Liver (tissue), 9 donors: Measurements from ENCODE around the gene CHAF1B. TPM values are rescaled to one million over a fixed set of nuclear protein-coding genes. Genes with fewer than 3 reads are reported as not detected.

Experiments
- DNase-seq: peaks from one replicate; pipeline ENCODE4 v3.0.0-alpha.2; 2017; ENCODE audit warnings: low spot score
- H3K27ac ChIP-seq, 2 donors: one replicate each; pipeline ENCODE4 v1.7.0; 2013; ENCODE audit warnings: inconsistent platforms in 2 of 2, low read length in 2 of 2, control low read depth in 1 of 2, low read depth in 1 of 2, mild to moderate bottlenecking in 1 of 2
- H3K27me3 ChIP-seq, 4 donors: one replicate each; pipeline versions ENCODE4 v1.6.1 to v1.7.0; 2013; ENCODE audit warnings: low read length in 3 of 4, inconsistent platforms in 1 of 4, mild to moderate bottlenecking in 1 of 4, moderate library complexity in 1 of 4; ENCODE audit not compliant: control insufficient read depth in 4 of 4, insufficient read depth in 4 of 4
- H3K36me3 ChIP-seq, 4 donors: one replicate each; pipeline versions ENCODE4 v1.6.1 to v1.7.0; 2013; ENCODE audit warnings: low read length in 3 of 4, mild to moderate bottlenecking in 3 of 4, low read depth in 1 of 4, moderate library complexity in 1 of 4; ENCODE audit not compliant: control insufficient read depth in 4 of 4, insufficient read depth in 3 of 4
- H3K4me1 ChIP-seq, 4 donors: one replicate each; pipeline versions ENCODE4 v1.6.1 to v1.7.0; 2013; ENCODE audit warnings: low read length in 3 of 4, mild to moderate bottlenecking in 3 of 4, moderate library complexity in 1 of 4; ENCODE audit not compliant: control insufficient read depth in 4 of 4, insufficient read depth in 4 of 4
- H3K4me3 ChIP-seq, 3 donors: one replicate each; pipeline versions ENCODE4 v1.6.1 to v1.7.0; 2013; ENCODE audit warnings: low read length in 3 of 3, control low read depth in 1 of 3, low read depth in 1 of 3, mild to moderate bottlenecking in 1 of 3
- H3K9ac ChIP-seq, 2 donors: one replicate each; pipeline ENCODE4 v1.7.0; 2013; ENCODE audit warnings: low read length in 2 of 2, mild to moderate bottlenecking in 2 of 2, moderate library complexity in 2 of 2, control low read depth in 1 of 2, low read depth in 1 of 2
- H3K9me3 ChIP-seq, 4 donors: one replicate each; pipeline versions ENCODE4 v1.6.1 to v1.7.0; 2013; ENCODE audit warnings: low read length in 3 of 4; ENCODE audit not compliant: control insufficient read depth in 4 of 4
- EGR1 ChIP-seq, 2 donors: IDR thresholded peaks; 2 replicates each; pipeline ENCODE4 v1.6.1; 2016 to 2018; ENCODE audit warnings: antibody characterized with exemption in 2 of 2, low read depth in 2 of 2
- GABPA ChIP-seq, 2 donors: IDR thresholded peaks in 1 of 2; conservative IDR thresholded peaks in 1 of 2; 2 replicates each; pipeline ENCODE4 v1.6.1; 2016; ENCODE audit warnings: antibody characterized with exemption in 2 of 2, mild to moderate bottlenecking in 1 of 2, moderate library complexity in 1 of 2
- HNF4A ChIP-seq, 2 donors: conservative IDR thresholded peaks; 2 replicates each; pipeline ENCODE4 v1.6.1; 2016; ENCODE audit warnings: antibody characterized with exemption in 2 of 2, mild to moderate bottlenecking in 2 of 2
- HNF4G ChIP-seq: IDR thresholded peaks from 2 replicates; pipeline ENCODE4 v1.6.1; 2016; ENCODE audit warnings: antibody characterized with exemption
- JUND ChIP-seq, 2 donors: IDR thresholded peaks; 2 replicates each; pipeline ENCODE4 v1.6.1; 2016; ENCODE audit warnings: antibody characterized with exemption in 2 of 2
- NR2F2 ChIP-seq: IDR thresholded peaks from 2 replicates; pipeline ENCODE4 v1.6.1; 2016; ENCODE audit warnings: antibody characterized with exemption
- RAD21 ChIP-seq, 2 donors: IDR thresholded peaks; 2 replicates each; pipeline ENCODE4 v1.6.1; 2016; ENCODE audit warnings: antibody characterized with exemption in 2 of 2, mild to moderate bottlenecking in 2 of 2
- RXRA ChIP-seq, 2 donors: IDR thresholded peaks; 2 replicates each; pipeline ENCODE4 v1.6.1; 2017 to 2018; ENCODE audit warnings: antibody characterized with exemption in 2 of 2, mild to moderate bottlenecking in 1 of 2
- SP1 ChIP-seq: IDR thresholded peaks from 2 replicates; pipeline ENCODE4 v1.6.1; 2018; ENCODE audit warnings: antibody characterized with exemption, mild to moderate bottlenecking
- TAF1 ChIP-seq: conservative IDR thresholded peaks from 2 replicates; pipeline ENCODE4 v1.6.1; 2016; ENCODE audit warnings: antibody characterized with exemption, mild to moderate bottlenecking
- YY1 ChIP-seq: IDR thresholded peaks from 2 replicates; pipeline ENCODE4 v1.6.1; 2016; ENCODE audit warnings: antibody characterized with exemption, mild to moderate bottlenecking
- WGBS: extraction: QIAGEN DNeasy Blood & Tissue Kit; methylation state at CpG from one replicate; pipeline ENCODE4 v1.1.7; 2013; 5-methylcytosine and 5-hydroxymethylcytosine counted together
- polyA plus RNA-seq, 2 donors: library from polyadenylated mRNA; stranded (reverse) in 1 of 2; unstranded in 1 of 2; fragments of 200-250 nt in 1 of 2; fragments of >200 nt in 1 of 2; fragmentation: Nextera tagmentation in 1 of 2; extraction: Ambion mirVana in 1 of 2; gene quantifications; one replicate each; pipeline versions ENCODE4 v1.2.1 to v1.2.3, GENCODE V29; 2013 to 2015
- total RNA-seq, 2 donors: library from RNA; depleted of rRNA; stranded (reverse); fragments of >200 nt; gene quantifications; one replicate each; pipeline ENCODE4 v1.2.3, GENCODE V29; 2014
- TF ChIP-seq, protein P1 (sequence below): IDR thresholded peaks from 2 replicates; pipeline ENCODE4 v1.6.1; 2016; ENCODE audit warnings: antibody characterized with exemption, mild to moderate bottlenecking
- TF ChIP-seq, protein P2 (sequence below): IDR thresholded peaks from 2 replicates; pipeline ENCODE4 v1.6.1; 2016; ENCODE audit warnings: antibody characterized with exemption
- TF ChIP-seq, protein P3 (sequence below): IDR thresholded peaks from 2 replicates; pipeline ENCODE4 v1.6.1; 2016; ENCODE audit warnings: antibody characterized with exemption
- TF ChIP-seq, protein P4 (sequence below): IDR thresholded peaks from 2 replicates; pipeline ENCODE4 v1.6.1; 2016; ENCODE audit warnings: antibody characterized with exemption
- donor health status: healthy.
- donor health status: healthy.
- donor health status: healthy.
- donor health status: healthy.
- donor health status: healthy.

The CHAF1B gene
- total and polyA plus RNA-seq, 4 donors, result 0.33 to 2.7 (median 0.49) TPM

DNA sequence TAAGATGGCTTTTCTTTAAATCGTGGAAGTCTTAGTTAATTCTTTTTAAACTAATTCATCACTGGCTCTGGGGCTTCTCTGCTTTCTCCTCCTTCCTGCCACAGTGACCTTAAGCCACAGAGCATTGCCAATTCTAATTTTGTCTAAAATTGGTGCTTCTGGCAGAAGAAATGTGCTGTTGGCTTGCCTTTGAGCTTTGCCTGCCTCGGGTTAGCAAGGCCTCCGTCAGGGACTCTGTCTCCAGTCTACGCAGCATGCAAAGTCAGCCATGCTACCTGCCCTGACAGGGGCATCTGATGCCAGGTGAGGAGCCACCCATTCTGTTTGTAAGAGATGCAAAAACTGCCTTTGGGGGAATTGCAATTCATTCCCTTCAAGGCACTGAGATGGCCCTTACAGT lies 69.5 kb downstream of the CHAF1B start:
- peaks cover 0 to 4% (median 0%) of the 10 kb centered on the region in 4 donors for H3K4me1 ChIP-seq
- no peak for TF ChIP-seq YY1
- no peak for TF ChIP-seq HNF4A (conservative IDR thresholded peaks at IDR 0.05)
- no peak for TF ChIP-seq HNF4G
- TF ChIP-seq, protein P1, sequence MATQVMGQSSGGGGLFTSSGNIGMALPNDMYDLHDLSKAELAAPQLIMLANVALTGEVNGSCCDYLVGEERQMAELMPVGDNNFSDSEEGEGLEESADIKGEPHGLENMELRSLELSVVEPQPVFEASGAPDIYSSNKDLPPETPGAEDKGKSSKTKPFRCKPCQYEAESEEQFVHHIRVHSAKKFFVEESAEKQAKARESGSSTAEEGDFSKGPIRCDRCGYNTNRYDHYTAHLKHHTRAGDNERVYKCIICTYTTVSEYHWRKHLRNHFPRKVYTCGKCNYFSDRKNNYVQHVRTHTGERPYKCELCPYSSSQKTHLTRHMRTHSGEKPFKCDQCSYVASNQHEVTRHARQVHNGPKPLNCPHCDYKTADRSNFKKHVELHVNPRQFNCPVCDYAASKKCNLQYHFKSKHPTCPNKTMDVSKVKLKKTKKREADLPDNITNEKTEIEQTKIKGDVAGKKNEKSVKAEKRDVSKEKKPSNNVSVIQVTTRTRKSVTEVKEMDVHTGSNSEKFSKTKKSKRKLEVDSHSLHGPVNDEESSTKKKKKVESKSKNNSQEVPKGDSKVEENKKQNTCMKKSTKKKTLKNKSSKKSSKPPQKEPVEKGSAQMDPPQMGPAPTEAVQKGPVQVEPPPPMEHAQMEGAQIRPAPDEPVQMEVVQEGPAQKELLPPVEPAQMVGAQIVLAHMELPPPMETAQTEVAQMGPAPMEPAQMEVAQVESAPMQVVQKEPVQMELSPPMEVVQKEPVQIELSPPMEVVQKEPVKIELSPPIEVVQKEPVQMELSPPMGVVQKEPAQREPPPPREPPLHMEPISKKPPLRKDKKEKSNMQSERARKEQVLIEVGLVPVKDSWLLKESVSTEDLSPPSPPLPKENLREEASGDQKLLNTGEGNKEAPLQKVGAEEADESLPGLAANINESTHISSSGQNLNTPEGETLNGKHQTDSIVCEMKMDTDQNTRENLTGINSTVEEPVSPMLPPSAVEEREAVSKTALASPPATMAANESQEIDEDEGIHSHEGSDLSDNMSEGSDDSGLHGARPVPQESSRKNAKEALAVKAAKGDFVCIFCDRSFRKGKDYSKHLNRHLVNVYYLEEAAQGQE, result no peak
- TF ChIP-seq SP1, result no peak
- TF ChIP-seq, protein P2, sequence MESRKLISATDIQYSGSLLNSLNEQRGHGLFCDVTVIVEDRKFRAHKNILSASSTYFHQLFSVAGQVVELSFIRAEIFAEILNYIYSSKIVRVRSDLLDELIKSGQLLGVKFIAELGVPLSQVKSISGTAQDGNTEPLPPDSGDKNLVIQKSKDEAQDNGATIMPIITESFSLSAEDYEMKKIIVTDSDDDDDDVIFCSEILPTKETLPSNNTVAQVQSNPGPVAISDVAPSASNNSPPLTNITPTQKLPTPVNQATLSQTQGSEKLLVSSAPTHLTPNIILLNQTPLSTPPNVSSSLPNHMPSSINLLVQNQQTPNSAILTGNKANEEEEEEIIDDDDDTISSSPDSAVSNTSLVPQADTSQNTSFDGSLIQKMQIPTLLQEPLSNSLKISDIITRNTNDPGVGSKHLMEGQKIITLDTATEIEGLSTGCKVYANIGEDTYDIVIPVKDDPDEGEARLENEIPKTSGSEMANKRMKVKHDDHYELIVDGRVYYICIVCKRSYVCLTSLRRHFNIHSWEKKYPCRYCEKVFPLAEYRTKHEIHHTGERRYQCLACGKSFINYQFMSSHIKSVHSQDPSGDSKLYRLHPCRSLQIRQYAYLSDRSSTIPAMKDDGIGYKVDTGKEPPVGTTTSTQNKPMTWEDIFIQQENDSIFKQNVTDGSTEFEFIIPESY, result no peak
- TF ChIP-seq GABPA (IDR thresholded peaks at IDR 0.05 in 1 of 2, conservative IDR thresholded peaks at IDR 0.05 in 1 of 2), result no peak
- no peak for TF ChIP-seq RAD21 (IDR thresholded peaks at IDR 0.05)
- TF ChIP-seq, protein P3, sequence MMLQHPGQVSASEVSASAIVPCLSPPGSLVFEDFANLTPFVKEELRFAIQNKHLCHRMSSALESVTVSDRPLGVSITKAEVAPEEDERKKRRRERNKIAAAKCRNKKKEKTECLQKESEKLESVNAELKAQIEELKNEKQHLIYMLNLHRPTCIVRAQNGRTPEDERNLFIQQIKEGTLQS, result no peak
- no peak for TF ChIP-seq RXRA (IDR thresholded peaks at IDR 0.05)
- TF ChIP-seq NR2F2, result no peak
- TF ChIP-seq, protein P4, sequence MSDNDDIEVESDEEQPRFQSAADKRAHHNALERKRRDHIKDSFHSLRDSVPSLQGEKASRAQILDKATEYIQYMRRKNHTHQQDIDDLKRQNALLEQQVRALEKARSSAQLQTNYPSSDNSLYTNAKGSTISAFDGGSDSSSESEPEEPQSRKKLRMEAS, result no peak
- H3K9ac ChIP-seq, result no peak overlapping the region
- WGBS, result 75% methylated on average over 4 of the region's 4 CpGs
- H3K27me3 ChIP-seq, result no peaks in the 10 kb centered on the region
- no peak overlapping the region for H3K27ac ChIP-seq
- H3K4me3 ChIP-seq, result no peak overlapping the region
- no peaks in the 10 kb centered on the region for H3K9me3 ChIP-seq
- DNase-seq, result no peak
- H3K36me3 ChIP-seq, result no peaks in the 10 kb centered on the region

DNA sequence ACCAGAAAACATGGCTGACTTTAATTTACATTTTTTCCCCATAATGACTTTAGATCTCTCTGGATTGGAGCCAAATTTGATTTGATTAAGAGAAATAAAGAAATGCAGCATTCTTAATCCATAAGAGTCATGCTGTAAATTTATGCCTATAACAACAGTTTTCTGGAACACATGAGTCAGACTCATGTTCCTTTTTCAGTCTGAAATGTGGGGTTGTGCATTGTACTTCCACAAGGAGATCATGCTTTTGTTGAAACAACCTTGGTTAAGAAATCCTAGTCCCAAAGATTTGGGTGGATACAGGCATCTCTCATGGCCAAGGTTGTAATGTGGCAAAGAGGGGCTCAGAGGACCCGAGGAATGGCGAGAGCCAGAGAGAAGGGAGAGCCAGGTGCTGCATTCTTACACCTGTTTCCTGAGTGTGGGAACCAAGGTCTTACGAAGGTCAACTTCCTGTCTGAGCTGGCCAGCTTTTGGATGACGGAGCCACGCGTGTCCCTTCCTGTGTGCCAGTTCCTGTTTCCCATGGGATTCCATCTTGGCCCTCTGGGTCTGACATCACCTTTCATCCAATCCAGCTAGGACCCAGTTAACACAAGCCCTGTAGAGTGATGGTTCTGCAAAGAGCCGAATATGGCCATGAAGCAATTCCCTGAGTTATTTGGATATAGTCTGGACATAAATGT lies 71.7 kb downstream of the CHAF1B start:
- Histone ChIP-seq H3K27ac (no peak overlapping the region), H3K27me3 (no peaks in the 10 kb centered on the region), H3K36me3 (no peaks in the 10 kb centered on the region), H3K4me1 (peaks cover 2 to 13% (median 6%) of the 10 kb centered on the region in 4 donors), H3K9me3 (no peaks in the 10 kb centered on the region), H3K4me3 (no peak overlapping the region), H3K9ac (no peak overlapping the region)
- DNase-seq, result no peak
- no peak for TF ChIP-seq NR2F2
- TF ChIP-seq TAF1, result no peak
- TF ChIP-seq, protein P3, result no peak
- no peak for TF ChIP-seq HNF4G
- no peak for TF ChIP-seq JUND (IDR thresholded peaks at IDR 0.05)
- TF ChIP-seq, protein P2, result no peak
- no peak for TF ChIP-seq EGR1 (IDR thresholded peaks at IDR 0.05; ENCODE audit: low read depth in 2 of 2)
- TF ChIP-seq, protein P1, result no peak
- 78% methylated on average over 7 of the region's 7 CpGs for WGBS
